SK-N-SH treated with all-trans-retinoic acid at 6 μM for 48 hours (cell line): Measurements from ENCODE around the gene FGF3.

Source experiments
- ATAC-seq: fragments of 200-7000 bp; cut with Tn5 transposase; 3 replicates; pipeline ENCODE4 v1.9.1; 2020; ENCODE audit warnings: mild to moderate bottlenecking, moderate library complexity
- ARNTL ChIP-seq: fragments of 450-650 bp; formaldehyde crosslinking; IDR thresholded peaks from 2 replicates; pipeline ENCODE4 v1.5.0; 2020; ENCODE audit warnings: low read depth, mild to moderate bottlenecking, moderate library complexity, borderline replicate concordance
- BACH2 ChIP-seq: fragments of 250-450 bp; sonication (Bioruptor Pico); IDR thresholded peaks from 2 replicates; pipeline ENCODE4 v1.9.0; 2021; ENCODE audit warnings: mild to moderate bottlenecking, borderline replicate concordance
- ESRRG ChIP-seq: fragments of 250-450 bp; sonication (Bioruptor Pico); IDR thresholded peaks from 2 replicates; pipeline ENCODE4 v1.6.1; 2021; ENCODE audit warnings: mild to moderate bottlenecking
- GLIS3 ChIP-seq: fragments of 250-450 bp; sonication (Bioruptor Pico); IDR thresholded peaks from 2 replicates; pipeline ENCODE4 v1.5.0; 2020; ENCODE audit warnings: mild to moderate bottlenecking, moderate library complexity
- ISL1 ChIP-seq: fragments of 250-450 bp; sonication (Bioruptor Pico); IDR thresholded peaks from 2 replicates; pipeline ENCODE4 v2.1.2; 2022; ENCODE audit warnings: mild to moderate bottlenecking, moderate library complexity
- OSR1 ChIP-seq: fragments of 250-450 bp; sonication (Bioruptor Pico); IDR thresholded peaks from 2 replicates; pipeline ENCODE4 v1.8.0; 2022; ENCODE audit warnings: moderate library complexity, mild to moderate bottlenecking, inconsistent platforms
- PPARA ChIP-seq: fragments of 250-450 bp; sonication (Bioruptor Pico); IDR thresholded peaks from 2 replicates; pipeline ENCODE4 v1.5.0; 2020; ENCODE audit warnings: mild to moderate bottlenecking, borderline replicate concordance
- RARB ChIP-seq: fragments of 250-450 bp; sonication (Bioruptor Pico); IDR thresholded peaks from 2 replicates; pipeline ENCODE4 v1.8.0; 2021; ENCODE audit warnings: mild to moderate bottlenecking, moderate library complexity
- SNAI2 ChIP-seq: fragments of 250-450 bp; sonication (Bioruptor Pico); IDR thresholded peaks from 2 replicates; pipeline ENCODE4 v1.5.0; 2020; ENCODE audit warnings: mild to moderate bottlenecking, moderate library complexity
- TCF4 ChIP-seq: fragments of 250-450 bp; sonication (Bioruptor Pico); IDR thresholded peaks from 2 replicates; pipeline ENCODE4 v1.8.0; 2021; ENCODE audit warnings: mild to moderate bottlenecking, moderate library complexity, borderline replicate concordance
- TOX ChIP-seq: fragments of 250-450 bp; sonication (Bioruptor Pico); IDR thresholded peaks from 2 replicates; pipeline ENCODE4 v1.8.0; 2021; ENCODE audit warnings: mild to moderate bottlenecking, moderate library complexity, borderline replicate concordance
- ZC3H10 ChIP-seq: fragments of 250-450 bp; sonication (Bioruptor Pico); IDR thresholded peaks from 2 replicates; pipeline ENCODE4 v1.5.1; 2021; ENCODE audit warnings: mild to moderate bottlenecking, moderate library complexity
- ZFP3 ChIP-seq: fragments of 250-450 bp; sonication (Bioruptor Pico); IDR thresholded peaks from 2 replicates; pipeline ENCODE4 v1.5.0; 2020; ENCODE audit warnings: mild to moderate bottlenecking, moderate library complexity
- ZFP30 ChIP-seq: fragments of 450-650 bp; formaldehyde crosslinking; IDR thresholded peaks from 2 replicates; pipeline ENCODE4 v1.5.0; 2022; ENCODE audit warnings: mild to moderate bottlenecking, moderate library complexity
- ZNF565 ChIP-seq: fragments of 450-650 bp; formaldehyde crosslinking; conservative IDR thresholded peaks from 2 replicates; pipeline ENCODE4 v1.5.0; 2020; ENCODE audit warnings: low read depth, mild to moderate bottlenecking, moderate library complexity
- ZNF70 ChIP-seq: fragments of 450-650 bp; formaldehyde crosslinking; IDR thresholded peaks from 2 replicates; pipeline ENCODE4 v1.5.0; 2020; ENCODE audit warnings: mild to moderate bottlenecking, moderate library complexity
- ZNF8 ChIP-seq: fragments of 450-650 bp; formaldehyde crosslinking; IDR thresholded peaks from 2 replicates; pipeline ENCODE4 v1.5.0; 2020; ENCODE audit warnings: mild to moderate bottlenecking, moderate library complexity
- TF ChIP-seq, protein P1 (sequence below): fragments of 250-450 bp; sonication (Bioruptor Pico); IDR thresholded peaks from 2 replicates; pipeline ENCODE4 v1.5.0; 2020; ENCODE audit warnings: mild to moderate bottlenecking, moderate library complexity
- TF ChIP-seq, protein P2 (sequence below): fragments of 250-450 bp; sonication (Bioruptor Pico); IDR thresholded peaks from 2 replicates; pipeline ENCODE4 v1.8.0; 2021; ENCODE audit warnings: low read depth, mild to moderate bottlenecking, moderate library complexity, borderline replicate concordance
- TF ChIP-seq, protein P3 (sequence below): fragments of 250-450 bp; sonication (Bioruptor Pico); IDR thresholded peaks from 2 replicates; pipeline ENCODE4 v1.5.1; 2020; ENCODE audit warnings: low read depth, mild to moderate bottlenecking, moderate library complexity
- TF ChIP-seq, protein P4 (sequence below): fragments of 250-450 bp; sonication (Bioruptor Pico); IDR thresholded peaks from 2 replicates; pipeline ENCODE4 v1.8.0; 2020; ENCODE audit warnings: mild to moderate bottlenecking, moderate library complexity, borderline replicate concordance
- TF ChIP-seq, protein P5 (sequence below): fragments of 250-450 bp; sonication (Bioruptor Pico); IDR thresholded peaks from 2 replicates; pipeline ENCODE4 v1.5.1; 2021; ENCODE audit warnings: mild to moderate bottlenecking, moderate library complexity

FGF3 gene

DNA sequence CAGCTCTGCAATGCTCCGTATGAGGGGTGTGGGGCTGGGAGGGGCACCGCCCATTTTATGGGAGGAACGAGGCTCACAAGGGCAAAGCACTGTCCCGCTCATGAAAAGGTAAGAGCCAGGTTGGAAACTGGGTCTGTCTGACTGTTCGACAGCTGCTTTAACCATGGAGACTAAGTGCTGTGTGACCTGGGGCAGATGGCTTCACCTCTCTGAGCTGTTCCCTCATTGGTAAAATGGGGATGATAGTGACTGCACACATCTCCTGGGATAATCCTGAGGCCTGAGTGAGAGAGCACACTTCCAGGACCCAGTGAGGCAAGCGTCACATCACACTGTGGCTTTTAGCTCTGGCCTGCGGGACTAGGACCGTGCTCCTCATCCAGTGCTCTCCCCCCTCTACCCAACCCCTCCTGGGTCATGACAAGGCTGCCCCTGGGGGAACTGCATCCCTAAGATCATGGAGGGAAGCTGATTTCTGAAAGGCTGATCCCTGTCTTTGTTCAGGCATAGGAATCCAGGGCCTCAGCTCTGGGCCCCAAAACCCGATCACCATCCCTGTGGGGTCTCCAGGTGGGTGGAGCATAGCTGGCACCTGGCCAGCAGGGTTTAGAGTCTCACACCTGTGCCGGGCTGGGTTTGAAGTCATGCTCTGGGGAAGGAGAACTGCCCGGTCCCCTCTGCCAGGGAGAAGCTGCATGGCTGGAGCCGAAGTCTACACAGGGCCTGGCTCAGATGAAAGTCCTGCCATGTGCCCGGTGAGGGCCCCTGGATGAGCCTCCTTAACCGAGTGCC is 21.3 kb downstream of the FGF3 start (continued):
- TF ChIP-seq ZFP30: no peak
- TF ChIP-seq ZFP3 (CRISPR knock-in tag): no peak
- TF ChIP-seq, all 23 proteins: peak for 0

DNA sequence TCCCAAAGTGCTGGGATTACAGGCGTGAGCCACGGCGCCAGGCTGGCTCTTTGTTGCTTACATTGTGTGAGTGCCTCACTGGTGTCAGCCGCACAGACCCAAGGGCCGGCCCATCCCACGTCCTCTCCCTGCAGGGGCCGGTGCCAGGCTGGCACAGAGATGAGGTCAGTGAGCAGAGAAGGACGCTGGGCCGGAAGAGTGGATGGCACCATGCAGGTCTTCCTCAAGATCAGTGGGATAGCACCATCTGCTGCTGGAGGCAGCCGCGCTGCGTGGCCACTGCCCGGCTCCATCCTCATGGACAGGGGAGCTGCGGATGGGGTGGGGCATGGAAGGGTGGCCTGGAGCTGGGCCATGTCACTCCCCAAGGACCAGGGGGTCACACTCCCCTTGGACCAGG is 22.1 kb downstream of the FGF3 start:
- TF ChIP-seq TOX (CRISPR knock-in tag) (no peak), OSR1 (CRISPR knock-in tag) (no peak), ARNTL (no peak), ZC3H10 (no peak), SNAI2 (CRISPR knock-in tag) (no peak), TCF4 (CRISPR knock-in tag) (no peak)
- TF ChIP-seq, protein P1, sequence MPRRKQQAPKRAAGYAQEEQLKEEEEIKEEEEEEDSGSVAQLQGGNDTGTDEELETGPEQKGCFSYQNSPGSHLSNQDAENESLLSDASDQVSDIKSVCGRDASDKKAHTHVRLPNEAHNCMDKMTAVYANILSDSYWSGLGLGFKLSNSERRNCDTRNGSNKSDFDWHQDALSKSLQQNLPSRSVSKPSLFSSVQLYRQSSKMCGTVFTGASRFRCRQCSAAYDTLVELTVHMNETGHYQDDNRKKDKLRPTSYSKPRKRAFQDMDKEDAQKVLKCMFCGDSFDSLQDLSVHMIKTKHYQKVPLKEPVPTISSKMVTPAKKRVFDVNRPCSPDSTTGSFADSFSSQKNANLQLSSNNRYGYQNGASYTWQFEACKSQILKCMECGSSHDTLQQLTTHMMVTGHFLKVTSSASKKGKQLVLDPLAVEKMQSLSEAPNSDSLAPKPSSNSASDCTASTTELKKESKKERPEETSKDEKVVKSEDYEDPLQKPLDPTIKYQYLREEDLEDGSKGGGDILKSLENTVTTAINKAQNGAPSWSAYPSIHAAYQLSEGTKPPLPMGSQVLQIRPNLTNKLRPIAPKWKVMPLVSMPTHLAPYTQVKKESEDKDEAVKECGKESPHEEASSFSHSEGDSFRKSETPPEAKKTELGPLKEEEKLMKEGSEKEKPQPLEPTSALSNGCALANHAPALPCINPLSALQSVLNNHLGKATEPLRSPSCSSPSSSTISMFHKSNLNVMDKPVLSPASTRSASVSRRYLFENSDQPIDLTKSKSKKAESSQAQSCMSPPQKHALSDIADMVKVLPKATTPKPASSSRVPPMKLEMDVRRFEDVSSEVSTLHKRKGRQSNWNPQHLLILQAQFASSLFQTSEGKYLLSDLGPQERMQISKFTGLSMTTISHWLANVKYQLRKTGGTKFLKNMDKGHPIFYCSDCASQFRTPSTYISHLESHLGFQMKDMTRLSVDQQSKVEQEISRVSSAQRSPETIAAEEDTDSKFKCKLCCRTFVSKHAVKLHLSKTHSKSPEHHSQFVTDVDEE (CRISPR knock-in tag): no peak
- TF ChIP-seq, protein P2, sequence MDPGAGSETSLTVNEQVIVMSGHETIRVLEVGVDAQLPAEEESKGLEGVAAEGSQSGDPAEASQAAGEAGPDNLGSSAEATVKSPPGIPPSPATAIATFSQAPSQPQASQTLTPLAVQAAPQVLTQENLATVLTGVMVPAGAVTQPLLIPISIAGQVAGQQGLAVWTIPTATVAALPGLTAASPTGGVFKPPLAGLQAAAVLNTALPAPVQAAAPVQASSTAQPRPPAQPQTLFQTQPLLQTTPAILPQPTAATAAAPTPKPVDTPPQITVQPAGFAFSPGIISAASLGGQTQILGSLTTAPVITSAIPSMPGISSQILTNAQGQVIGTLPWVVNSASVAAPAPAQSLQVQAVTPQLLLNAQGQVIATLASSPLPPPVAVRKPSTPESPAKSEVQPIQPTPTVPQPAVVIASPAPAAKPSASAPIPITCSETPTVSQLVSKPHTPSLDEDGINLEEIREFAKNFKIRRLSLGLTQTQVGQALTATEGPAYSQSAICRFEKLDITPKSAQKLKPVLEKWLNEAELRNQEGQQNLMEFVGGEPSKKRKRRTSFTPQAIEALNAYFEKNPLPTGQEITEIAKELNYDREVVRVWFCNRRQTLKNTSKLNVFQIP (CRISPR knock-in tag): no peak
- TF ChIP-seq, protein P3, sequence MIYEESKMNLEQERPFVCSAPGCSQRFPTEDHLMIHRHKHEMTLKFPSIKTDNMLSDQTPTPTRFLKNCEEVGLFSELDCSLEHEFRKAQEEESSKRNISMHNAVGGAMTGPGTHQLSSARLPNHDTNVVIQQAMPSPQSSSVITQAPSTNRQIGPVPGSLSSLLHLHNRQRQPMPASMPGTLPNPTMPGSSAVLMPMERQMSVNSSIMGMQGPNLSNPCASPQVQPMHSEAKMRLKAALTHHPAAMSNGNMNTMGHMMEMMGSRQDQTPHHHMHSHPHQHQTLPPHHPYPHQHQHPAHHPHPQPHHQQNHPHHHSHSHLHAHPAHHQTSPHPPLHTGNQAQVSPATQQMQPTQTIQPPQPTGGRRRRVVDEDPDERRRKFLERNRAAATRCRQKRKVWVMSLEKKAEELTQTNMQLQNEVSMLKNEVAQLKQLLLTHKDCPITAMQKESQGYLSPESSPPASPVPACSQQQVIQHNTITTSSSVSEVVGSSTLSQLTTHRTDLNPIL (CRISPR knock-in tag): no peak
- ATAC-seq: peak; percentile 38; the same call in 2 of the 3 replicates

DNA sequence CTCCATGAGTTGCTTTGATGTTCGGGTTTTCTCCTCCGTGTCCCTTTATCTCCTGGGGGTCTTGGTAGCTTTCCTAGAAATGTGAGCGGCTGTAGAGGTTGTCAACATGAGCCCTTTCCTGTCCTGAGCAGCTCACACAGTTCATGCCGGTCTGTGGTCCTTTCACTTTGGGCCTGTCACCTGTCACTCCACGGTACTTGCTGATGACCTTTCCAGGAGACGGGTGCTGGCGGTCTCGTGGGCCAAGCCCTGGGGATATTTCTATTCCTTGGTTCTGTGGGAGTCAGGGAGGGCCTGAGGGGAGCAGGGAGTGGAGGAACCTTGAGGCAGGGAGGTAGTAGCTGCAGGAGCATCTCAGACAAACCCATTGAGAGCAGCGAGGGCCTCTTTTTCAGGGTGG is 23.2 kb downstream of the FGF3 start:
- no peak for ATAC-seq
- TF ChIP-seq ZFP3 (CRISPR knock-in tag) (no peak), BACH2 (no peak), ESRRG (CRISPR knock-in tag) (no peak), ZNF8 (CRISPR knock-in tag) (no peak), ZNF70 (CRISPR knock-in tag) (no peak), RARB (no peak), TOX (CRISPR knock-in tag) (no peak), ZFP30 (no peak), ZNF565 (CRISPR knock-in tag) (no peak), PPARA (CRISPR knock-in tag) (no peak), ISL1 (CRISPR knock-in tag) (no peak), GLIS3 (no peak), SNAI2 (CRISPR knock-in tag) (no peak), ZC3H10 (no peak), TCF4 (CRISPR knock-in tag) (no peak), ARNTL (no peak)
- TF ChIP-seq, protein P3 (CRISPR knock-in tag): no peak
- TF ChIP-seq, protein P4, sequence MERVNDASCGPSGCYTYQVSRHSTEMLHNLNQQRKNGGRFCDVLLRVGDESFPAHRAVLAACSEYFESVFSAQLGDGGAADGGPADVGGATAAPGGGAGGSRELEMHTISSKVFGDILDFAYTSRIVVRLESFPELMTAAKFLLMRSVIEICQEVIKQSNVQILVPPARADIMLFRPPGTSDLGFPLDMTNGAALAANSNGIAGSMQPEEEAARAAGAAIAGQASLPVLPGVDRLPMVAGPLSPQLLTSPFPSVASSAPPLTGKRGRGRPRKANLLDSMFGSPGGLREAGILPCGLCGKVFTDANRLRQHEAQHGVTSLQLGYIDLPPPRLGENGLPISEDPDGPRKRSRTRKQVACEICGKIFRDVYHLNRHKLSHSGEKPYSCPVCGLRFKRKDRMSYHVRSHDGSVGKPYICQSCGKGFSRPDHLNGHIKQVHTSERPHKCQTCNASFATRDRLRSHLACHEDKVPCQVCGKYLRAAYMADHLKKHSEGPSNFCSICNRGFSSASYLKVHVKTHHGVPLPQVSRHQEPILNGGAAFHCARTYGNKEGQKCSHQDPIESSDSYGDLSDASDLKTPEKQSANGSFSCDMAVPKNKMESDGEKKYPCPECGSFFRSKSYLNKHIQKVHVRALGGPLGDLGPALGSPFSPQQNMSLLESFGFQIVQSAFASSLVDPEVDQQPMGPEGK (CRISPR knock-in tag): no peak
- TF ChIP-seq, protein P2 (CRISPR knock-in tag): no peak
- TF ChIP-seq, protein P5, sequence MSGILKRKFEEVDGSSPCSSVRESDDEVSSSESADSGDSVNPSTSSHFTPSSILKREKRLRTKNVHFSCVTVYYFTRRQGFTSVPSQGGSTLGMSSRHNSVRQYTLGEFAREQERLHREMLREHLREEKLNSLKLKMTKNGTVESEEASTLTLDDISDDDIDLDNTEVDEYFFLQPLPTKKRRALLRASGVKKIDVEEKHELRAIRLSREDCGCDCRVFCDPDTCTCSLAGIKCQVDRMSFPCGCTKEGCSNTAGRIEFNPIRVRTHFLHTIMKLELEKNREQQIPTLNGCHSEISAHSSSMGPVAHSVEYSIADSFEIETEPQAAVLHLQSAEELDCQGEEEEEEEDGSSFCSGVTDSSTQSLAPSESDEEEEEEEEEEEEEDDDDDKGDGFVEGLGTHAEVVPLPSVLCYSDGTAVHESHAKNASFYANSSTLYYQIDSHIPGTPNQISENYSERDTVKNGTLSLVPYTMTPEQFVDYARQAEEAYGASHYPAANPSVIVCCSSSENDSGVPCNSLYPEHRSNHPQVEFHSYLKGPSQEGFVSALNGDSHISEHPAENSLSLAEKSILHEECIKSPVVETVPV (CRISPR knock-in tag): no peak
